ENCODE data around the gene DOCK10.

Gene DOCK10

DNA sequence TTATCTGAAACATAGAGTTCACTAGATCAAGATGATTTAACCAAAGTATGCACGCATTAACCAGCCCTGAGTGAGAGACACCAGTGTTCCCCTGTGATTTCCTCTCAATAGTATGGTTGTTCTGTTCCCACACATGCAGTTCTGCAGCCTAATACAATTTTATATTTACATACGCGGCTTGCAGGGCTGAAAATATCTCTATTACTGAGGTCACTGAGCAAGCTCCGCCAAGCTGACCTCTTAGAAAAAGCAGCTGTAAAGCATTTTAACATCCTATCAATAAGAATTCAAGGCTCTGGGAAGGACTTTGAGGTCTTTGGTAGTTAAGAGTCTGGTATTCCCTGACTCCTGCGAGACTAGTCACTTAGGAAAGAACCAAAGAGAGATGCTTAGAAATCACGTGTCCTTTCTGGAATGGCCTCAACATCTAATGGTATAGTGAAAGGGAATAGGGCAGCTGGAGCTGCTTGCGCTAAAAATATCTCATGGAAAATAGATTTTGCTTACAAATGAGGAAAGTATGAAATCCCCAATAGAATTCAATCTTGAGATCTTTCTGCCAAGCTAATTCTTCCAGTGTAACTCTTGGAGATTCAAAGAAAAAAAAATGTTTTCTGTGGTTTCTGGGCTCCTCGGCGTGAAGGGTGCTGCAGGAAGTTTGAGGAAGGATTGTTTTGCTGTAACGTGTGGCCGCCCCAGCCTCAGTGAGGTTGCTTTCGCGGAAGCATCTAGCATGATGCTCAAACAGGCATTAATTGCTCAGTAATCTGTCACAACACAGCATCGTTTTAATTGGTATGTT, 59.2 kb downstream of the DOCK10 start:
- TF ChIP-seq, protein P1, sequence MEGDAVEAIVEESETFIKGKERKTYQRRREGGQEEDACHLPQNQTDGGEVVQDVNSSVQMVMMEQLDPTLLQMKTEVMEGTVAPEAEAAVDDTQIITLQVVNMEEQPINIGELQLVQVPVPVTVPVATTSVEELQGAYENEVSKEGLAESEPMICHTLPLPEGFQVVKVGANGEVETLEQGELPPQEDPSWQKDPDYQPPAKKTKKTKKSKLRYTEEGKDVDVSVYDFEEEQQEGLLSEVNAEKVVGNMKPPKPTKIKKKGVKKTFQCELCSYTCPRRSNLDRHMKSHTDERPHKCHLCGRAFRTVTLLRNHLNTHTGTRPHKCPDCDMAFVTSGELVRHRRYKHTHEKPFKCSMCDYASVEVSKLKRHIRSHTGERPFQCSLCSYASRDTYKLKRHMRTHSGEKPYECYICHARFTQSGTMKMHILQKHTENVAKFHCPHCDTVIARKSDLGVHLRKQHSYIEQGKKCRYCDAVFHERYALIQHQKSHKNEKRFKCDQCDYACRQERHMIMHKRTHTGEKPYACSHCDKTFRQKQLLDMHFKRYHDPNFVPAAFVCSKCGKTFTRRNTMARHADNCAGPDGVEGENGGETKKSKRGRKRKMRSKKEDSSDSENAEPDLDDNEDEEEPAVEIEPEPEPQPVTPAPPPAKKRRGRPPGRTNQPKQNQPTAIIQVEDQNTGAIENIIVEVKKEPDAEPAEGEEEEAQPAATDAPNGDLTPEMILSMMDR (conservative IDR thresholded peaks at IDR 0.05; ENCODE audit: low read depth), result no peak
- no peak overlapping the region for H3K27ac ChIP-seq
- CTCF ChIA-PET, result interaction anchor here (0.6 to 0.7 kb wide), 2 partner anchors 9 to 69 kb away, joined by 3 to 5 read pairs; no protein-coding TSS in a partner anchor
- no peak for DNase-seq (ENCODE audit: low spot score)
- POLR2A ChIA-PET (ENCODE audit: low non-redundant PET), result no interaction called here

GRCh38 chr2:224982226-224982625, 60.0 kb downstream of the DOCK10 start:
- CTCF ChIA-PET, result interaction anchor here (0.6 kb wide), 1 partner anchor 69 kb away, joined by 3 read pairs; no protein-coding TSS in a partner anchor
- H3K27ac ChIP-seq, result no peak overlapping the region
- POLR2A ChIA-PET (ENCODE audit: low non-redundant PET), result no interaction called here
- no peak for DNase-seq (ENCODE audit: low spot score)
- TF ChIP-seq, protein P1 (conservative IDR thresholded peaks at IDR 0.05; ENCODE audit: low read depth), result no peak

- no peak overlapping the region for H3K27ac ChIP-seq
- POLR2A ChIA-PET (ENCODE audit: low non-redundant PET), result no interaction called here
- TF ChIP-seq, protein P1 (conservative IDR thresholded peaks at IDR 0.05; ENCODE audit: low read depth), result no peak
- DNase-seq (ENCODE audit: low spot score), result no peak
- CTCF ChIA-PET, result no interaction called here
Measured at GRCh38 chr2:224976629-224977525, 65.4 kb downstream of the DOCK10 start.

- DNase-seq (ENCODE audit: low spot score), result no peak
- CTCF ChIA-PET, result no interaction called here
- POLR2A ChIA-PET (ENCODE audit: low non-redundant PET), result no interaction called here
Measured at GRCh38 chr2:224975761-224976160, 66.5 kb downstream of the DOCK10 start.

DNA sequence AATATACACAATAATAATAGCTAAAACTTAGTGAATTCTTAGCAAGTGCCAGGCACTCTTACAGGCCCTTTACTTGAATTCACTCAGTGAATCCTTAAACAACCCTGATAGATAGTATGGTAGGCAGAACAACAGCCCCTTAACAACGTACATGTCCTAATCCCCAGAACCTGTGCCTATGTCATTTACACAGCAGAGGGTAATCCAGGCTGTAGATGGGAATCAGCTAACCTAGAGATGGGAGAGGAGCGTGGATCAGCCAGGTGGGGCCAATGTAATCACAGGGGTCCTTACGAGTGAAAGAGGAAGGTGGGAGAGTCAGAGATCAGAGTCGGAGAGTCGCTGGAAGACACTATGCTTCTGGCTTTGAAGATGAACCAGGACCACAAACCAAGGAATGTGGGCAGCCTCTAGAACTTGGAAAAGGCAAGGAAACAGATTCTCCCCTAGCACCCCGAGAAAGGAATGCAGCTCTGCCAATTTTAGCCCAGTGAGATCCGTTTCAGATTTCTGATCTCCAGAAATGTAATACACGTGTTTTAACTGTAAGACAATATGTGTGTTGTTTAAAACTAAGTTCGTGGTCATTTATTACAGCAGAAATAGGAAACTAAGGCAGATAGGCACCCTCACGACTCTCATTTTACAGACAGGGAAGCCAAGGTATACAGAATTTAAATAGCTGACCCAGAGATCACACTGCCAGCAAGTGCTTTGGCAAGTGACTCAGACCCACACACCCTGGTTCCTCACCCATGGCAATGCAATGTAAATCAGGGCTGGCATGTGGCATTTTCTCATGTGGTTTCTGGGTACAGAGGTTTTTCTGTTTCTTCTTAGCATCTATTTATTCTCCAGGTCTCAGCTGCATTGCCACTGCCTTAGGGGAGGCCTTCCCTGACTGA, 68.9 kb downstream of the DOCK10 start:
- ChIA-PET POLR2A (ENCODE audit: low non-redundant PET) (no interaction called here), CTCF (interaction anchor here (0.6 to 0.7 kb wide), 2 partner anchors 69 to 598 kb away, joined by 3 read pairs; no protein-coding TSS in a partner anchor)
- DNase-seq (ENCODE audit: low spot score), result no peak
- H3K27ac ChIP-seq, result no peak overlapping the region
- TF ChIP-seq, protein P1 (conservative IDR thresholded peaks at IDR 0.05; ENCODE audit: low read depth), result no peak

More at GRCh38 chr2:224975761-224976160, 66.5 kb downstream of the DOCK10 start:
- no peak overlapping the region for H3K27ac ChIP-seq
- TF ChIP-seq, protein P1 (conservative IDR thresholded peaks at IDR 0.05; ENCODE audit: low read depth), result no peak
